Measurements from ENCODE around the gene PYGM.
"Not testable (repeated sequence)": the region's sequence is repeated elsewhere in the genome, so short reads cannot be mapped to it uniquely, and the experiment has no call there.

Gene PYGM

DNA sequence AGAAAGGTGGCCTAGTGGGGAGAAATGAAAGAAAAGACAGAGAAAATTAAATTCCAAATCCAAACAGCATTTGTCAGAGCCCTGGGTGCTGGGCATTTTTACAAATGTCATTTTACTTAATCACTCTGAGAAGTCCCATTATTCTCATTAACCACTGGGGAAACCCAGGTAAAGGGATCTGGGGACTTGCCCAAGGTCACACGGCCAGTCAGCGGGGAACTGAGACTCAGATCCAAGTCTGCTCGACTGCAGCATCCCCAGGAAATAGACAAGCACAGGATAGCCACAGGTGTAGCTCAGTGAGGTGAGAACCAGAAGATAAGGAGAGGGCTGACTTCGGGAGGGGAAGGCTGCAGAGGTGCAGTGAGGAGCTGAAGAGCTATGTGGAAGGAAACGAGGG, 44.7 kb downstream of the PYGM start:
- no peak for FAIRE-seq

DNA sequence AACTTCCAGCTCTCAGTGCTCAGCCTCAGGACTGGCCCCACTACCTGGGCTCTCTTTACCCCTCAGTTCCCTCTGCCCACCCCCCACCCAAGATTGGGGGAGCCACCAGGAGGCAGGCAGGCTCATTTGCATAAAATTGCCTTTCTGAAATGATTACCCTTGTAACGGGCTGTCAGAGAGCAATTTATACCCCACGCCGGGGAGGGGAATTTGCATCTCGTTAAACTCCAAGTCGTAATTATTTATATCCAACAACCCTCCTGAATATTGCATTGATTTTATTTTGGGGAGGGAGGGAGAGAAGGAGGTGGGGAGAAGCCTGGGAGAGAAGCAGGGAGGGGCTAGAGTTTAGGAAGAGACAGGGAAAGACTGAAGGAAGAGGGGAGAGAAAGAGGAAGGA, 45.1 kb downstream of the PYGM start:
- no peak for FAIRE-seq

GRCh38 chr11:64713781-64714363, 45.9 kb downstream of the PYGM start:
- FAIRE-seq, result no peak

DNA sequence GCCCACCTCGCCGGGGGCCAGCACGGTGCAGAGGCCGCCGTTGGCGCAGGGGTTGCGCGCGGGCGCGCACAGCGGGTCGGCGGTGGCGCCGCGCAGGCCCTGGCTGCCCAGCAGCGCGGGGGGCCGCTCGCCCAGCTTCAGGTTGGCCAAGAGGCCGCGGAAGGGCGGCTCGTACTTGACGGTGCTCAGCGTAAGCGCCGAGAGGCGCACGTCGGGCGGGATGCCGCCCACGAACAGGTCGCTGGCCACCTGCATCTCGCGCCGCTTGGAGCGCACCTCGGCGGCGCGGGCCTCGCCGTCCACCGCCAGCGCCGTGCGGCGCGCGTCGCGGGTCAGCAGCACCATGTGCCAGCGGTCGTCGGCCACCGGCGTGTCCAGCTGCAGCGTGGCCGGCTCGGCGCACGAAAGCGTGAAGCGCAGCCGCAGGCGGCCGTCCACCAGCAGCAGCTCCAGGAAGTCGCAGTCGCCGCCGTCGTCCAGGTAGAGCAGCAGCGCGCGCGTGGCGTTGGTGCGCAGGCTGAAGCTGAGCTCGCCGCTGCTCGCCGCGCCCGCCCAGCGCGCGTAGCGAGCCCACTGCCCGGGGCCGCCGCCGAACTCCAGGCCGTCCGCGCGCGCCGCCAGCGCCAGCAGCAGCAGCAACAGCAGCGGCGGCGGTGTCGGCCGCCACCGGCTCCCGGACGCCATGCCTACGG, 46.6 kb downstream of the PYGM start:
- FAIRE-seq, result no peak

- no peak for FAIRE-seq
These were observed 47.3 kb downstream of the PYGM start for GRCh38 chr11:64712430-64713015.

- FAIRE-seq, result no peak
These were observed 47.8 kb downstream of the PYGM start for GRCh38 chr11:64711956-64712362.

- FAIRE-seq, result no peak
These were observed 48.4 kb downstream of the PYGM start for GRCh38 chr11:64711138-64711955.

DNA sequence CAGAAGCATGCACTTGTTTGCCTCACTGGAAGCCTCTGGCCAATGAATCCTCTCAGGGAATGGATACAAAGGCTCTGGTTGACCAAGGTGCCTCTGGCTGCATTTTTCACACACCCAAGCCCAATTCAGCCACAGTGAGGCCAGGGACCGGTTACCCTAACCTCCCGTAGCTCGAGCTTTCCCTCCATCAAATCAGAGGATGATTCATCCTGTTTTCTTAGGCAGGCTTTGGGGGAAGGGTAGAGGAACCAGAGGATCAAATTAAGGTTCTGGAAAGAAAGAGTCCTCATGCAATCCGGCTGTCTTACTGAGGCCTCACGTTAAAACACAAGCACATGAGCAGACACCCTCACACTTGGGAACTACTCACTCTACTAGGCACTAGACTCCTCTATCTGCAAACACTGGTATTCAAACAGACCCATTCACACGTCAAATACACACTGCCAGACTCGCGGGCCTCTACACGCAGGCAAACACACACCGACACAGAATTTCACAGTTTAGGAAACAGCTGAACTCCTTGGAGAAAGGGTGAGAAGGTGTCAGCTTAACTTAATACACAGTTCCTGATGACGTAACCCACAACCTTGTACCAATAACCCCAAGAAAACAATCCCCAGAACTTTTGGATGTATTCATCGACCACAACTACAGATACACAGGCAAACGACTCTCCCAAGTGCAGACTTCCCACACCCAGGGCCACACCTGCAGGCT, 49.2 kb downstream of the PYGM start:
- FAIRE-seq, result no peak

DNA sequence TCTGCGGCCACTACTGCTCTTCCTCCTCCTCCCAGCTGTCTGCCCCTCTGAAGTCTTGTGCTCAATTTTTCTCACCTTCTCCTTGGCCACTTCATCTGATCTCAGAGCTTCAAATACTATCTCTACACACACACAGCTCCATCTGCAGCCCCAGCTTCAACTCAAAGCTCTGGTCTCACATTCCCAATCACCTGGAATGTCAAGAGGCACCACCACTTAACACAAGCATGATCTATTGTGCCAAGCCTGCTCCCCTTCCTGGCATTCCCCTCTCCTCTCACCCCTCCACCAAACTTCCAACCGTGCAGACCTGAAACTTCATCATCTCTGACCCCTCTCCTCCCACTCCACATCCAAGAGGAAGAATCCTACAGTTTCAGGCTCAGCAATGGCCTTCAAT, 54.3 kb downstream of the PYGM start:
- FAIRE-seq, result no peak

- FAIRE-seq, result no peak
These were observed 56.7 kb downstream of the PYGM start for GRCh38 chr11:64703048-64703447.

DNA sequence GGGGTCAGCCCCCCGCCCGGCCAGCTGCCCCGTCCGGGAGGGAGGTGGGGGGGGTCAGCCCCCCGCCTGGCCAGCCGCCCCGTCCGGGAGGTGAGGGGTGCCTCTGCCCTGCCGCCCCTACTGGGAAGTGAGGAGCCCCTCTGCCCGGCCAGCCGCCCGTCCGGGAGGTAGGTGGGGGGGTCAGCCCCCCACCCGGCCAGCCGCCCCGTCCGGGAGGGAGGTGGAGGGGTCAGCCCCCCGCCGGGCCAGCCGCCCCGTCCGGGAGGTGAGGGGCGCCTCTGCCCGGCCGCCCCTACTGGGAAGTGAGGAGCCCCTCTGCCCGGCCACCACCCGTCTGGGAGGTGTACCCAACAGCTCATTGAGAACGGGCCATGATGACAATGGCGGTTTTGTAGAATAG, 57.8 kb downstream of the PYGM start:
- not testable (repeated sequence) for FAIRE-seq

GRCh38 chr11:64698427-64698826, 61.3 kb downstream of the PYGM start:
- FAIRE-seq, result no peak

DNA sequence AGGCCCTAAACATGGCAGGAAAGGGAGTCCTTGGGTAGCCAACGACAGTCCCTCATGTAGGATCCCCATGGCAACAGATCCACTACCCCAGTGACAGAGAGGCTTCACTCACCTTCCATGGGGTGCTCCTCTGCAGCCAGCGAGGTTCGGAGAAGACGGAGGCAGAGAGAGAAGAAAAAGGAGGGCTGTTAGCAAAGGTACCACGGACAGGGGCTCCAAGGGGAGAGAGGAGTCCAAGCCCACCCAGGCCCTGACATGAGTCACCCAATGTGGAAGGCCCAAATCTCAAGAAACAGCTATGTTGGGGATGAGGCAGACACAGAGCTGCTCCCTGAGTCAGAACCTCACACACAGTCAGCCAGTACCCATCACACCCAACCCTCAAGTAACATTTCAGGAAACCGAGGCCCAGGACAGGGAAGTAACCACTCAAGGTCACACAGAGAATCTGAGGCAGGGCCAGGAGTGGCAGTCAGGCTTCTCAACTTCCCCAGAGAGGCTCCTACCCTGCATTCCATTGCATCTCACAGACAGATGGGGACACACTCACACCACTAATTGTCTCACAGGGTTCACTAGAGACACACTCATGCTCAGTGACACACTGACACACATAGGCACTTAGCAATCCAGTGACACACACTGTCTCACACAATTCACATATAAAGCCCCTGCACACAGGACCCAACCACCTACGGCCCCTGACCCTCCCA, 62.0 kb downstream of the PYGM start:
- FAIRE-seq, result no peak
